ENCODE results near the gene SLC23A2.
"Not testable (repeated sequence)": the region's sequence is repeated elsewhere in the genome, so short reads cannot be mapped to it uniquely, and the experiment has no call there.

The SLC23A2 gene

GRCh38 chr20:4902788-4903187 lies 98.5 kb downstream of the SLC23A2 start:
- DNase-seq (ENCODE audit: low spot score) = no peak

- no peak for DNase-seq (ENCODE audit: low spot score)
Measured at GRCh38 chr20:4901031-4901818, 100.1 kb downstream of the SLC23A2 start.

GRCh38 chr20:4898282-4899244 lies 102.7 kb downstream of the SLC23A2 start:
- DNase-seq (ENCODE audit: low spot score) = no peak

- no peak for DNase-seq (ENCODE audit: low spot score)
Measured at GRCh38 chr20:4897600-4897999, 103.7 kb downstream of the SLC23A2 start.

- no peak for DNase-seq (ENCODE audit: low spot score)
Measured at GRCh38 chr20:4896971-4897497, 104.3 kb downstream of the SLC23A2 start.

- no peak for DNase-seq (ENCODE audit: low spot score)
Measured at GRCh38 chr20:4896119-4896702, 105.1 kb downstream of the SLC23A2 start.

- DNase-seq (ENCODE audit: low spot score) = peak; percentile 81
Measured at GRCh38 chr20:4894981-4895381, 106.3 kb downstream of the SLC23A2 start.

GRCh38 chr20:4894409-4894808 lies 106.9 kb downstream of the SLC23A2 start:
- no peak for DNase-seq (ENCODE audit: low spot score)

- DNase-seq (ENCODE audit: low spot score) = no peak
Measured at GRCh38 chr20:4893709-4894108, 107.6 kb downstream of the SLC23A2 start.

GRCh38 chr20:4891997-4892396 lies 109.3 kb downstream of the SLC23A2 start:
- DNase-seq (ENCODE audit: low spot score) = no peak

- no peak for DNase-seq (ENCODE audit: low spot score)
Measured at GRCh38 chr20:4891190-4891763, 110.0 kb downstream of the SLC23A2 start.

- DNase-seq (ENCODE audit: low spot score) = no peak
Measured at GRCh38 chr20:4889446-4889845, 111.9 kb downstream of the SLC23A2 start.

GRCh38 chr20:4887586-4887985 lies 113.7 kb downstream of the SLC23A2 start:
- no peak for DNase-seq (ENCODE audit: low spot score)

GRCh38 chr20:4886771-4887527 lies 114.4 kb downstream of the SLC23A2 start:
- peak; percentile 74 for DNase-seq (ENCODE audit: low spot score)

GRCh38 chr20:4885877-4886276 lies 115.4 kb downstream of the SLC23A2 start:
- DNase-seq (ENCODE audit: low spot score) = no peak

GRCh38 chr20:4883546-4883945 lies 117.8 kb downstream of the SLC23A2 start:
- DNase-seq (ENCODE audit: low spot score) = no peak

- no peak for DNase-seq (ENCODE audit: low spot score)
Measured at GRCh38 chr20:4883051-4883450, 118.3 kb downstream of the SLC23A2 start.

- no peak for DNase-seq (ENCODE audit: low spot score)
Measured at GRCh38 chr20:4881006-4881730, 120.1 kb downstream of the SLC23A2 start.

GRCh38 chr20:4880051-4880450 lies 121.3 kb downstream of the SLC23A2 start:
- peak; percentile 65 for DNase-seq (ENCODE audit: low spot score)

- DNase-seq (ENCODE audit: low spot score) = not testable (repeated sequence)
Measured at GRCh38 chr20:4878099-4878498, 123.2 kb downstream of the SLC23A2 start.
